H4 (cell line): ENCODE measurements around the gene TOGARAM1. TPM values are rescaled to one million over a fixed set of nuclear protein-coding genes. Genes with fewer than 3 reads are reported as not detected.

Experiments
- DNase-seq: peaks from one replicate; pipeline ENCODE4 v3.0.0-alpha.2; 2015; ENCODE audit warnings: low spot score
- total RNA-seq: library from RNA; depleted of rRNA; stranded (reverse); fragments of >200 nt; shearing (Covaris generic); gene quantifications from 2 replicates; pipeline ENCODE4 v1.2.3, GENCODE V29; 2014; rRNA removed

The TOGARAM1 gene
- total RNA-seq, 1 experiment from 2014 or later: 8.2 TPM

GRCh38 chr14:45094275-45094674 lies 132.3 kb downstream of the TOGARAM1 start:
- no peak for DNase-seq

- no peak for DNase-seq
Observed at GRCh38 chr14:45095143-45095542, 133.2 kb downstream of the TOGARAM1 start.

DNA sequence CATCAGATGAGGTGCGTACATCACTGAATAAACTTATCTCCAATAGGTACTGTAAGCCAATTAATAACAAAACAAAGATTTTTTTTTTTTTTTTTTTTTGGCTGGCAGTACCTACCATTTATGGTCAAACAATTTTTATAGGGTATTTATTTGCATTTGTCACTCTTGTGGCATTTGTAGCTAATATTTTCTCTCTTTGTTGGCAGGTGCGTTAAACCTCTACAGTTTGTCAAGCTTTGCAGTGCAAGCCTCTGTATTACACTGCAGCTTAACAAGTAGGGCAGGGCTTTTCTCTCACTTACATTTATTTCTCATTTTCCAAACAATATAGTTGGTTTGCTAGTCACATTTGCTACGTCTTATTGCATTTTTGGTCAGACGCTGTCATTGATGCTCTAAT lies 134.2 kb downstream of the TOGARAM1 start:
- DNase-seq: no peak

- no peak for DNase-seq
Observed at GRCh38 chr14:45103806-45104205, 141.8 kb downstream of the TOGARAM1 start.

- DNase-seq: no peak
Observed at GRCh38 chr14:45104561-45104960, 142.6 kb downstream of the TOGARAM1 start.

- DNase-seq: no peak
Observed at GRCh38 chr14:45112896-45113781, 151.1 kb downstream of the TOGARAM1 start.

DNA sequence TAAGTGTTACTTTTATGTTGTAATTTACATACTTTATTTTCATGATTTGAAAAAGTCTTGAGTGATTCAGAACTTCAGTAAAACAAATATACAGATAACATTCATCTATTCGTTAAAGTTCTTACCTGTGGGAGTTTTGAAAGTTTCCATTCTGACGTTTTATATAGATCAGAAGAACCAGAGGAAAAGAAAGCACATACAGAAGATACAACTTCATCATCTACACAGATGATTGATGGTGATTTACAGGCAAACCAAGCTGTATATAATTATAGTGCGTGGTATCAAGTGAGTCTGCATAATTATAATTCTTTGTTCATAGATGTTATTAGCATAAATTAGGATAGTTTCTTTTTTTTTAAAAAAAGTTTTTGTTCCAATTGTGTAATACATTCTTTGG lies 152.3 kb downstream of the TOGARAM1 start:
- DNase-seq: no peak

- no peak for DNase-seq
Observed at GRCh38 chr14:45118594-45118993, 156.6 kb downstream of the TOGARAM1 start.

DNA sequence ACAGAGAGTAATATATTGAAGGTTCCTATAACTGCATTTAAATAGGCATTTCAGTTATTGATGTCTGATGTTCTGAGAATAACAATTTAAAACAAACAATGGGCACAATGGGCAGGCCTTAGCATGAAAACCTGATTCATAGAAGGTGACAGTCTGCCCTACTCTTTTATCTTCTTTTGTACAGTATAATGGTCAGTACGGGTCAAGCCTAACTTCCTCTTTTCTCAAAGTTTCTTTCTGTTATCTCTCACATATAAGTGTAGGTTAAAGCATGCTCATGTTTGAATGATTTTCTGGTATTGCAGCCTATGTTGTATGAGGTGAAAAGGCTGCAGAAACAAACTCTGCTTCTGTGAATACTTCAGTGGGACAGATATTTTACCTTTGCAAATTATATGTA lies 158.1 kb downstream of the TOGARAM1 start:
- no peak for DNase-seq

- no peak for DNase-seq
Observed at GRCh38 chr14:45123271-45123670, 161.3 kb downstream of the TOGARAM1 start.

Other genes starting within 250 kb of the TOGARAM1 start
- 2.6 and 4.5 TPM in 2 replicates for gene KLHL28, start 243 bp upstream of the TOGARAM1 start, total RNA-seq
- 11.5 and 13.7 TPM in 2 replicates for gene PRPF39, start 121.9 kb downstream of the TOGARAM1 start, total RNA-seq
- 48.5 and 65.8 TPM in 2 replicates for gene FKBP3, start 172.3 kb downstream of the TOGARAM1 start, total RNA-seq
- gene FANCM, start 173.7 kb downstream of the TOGARAM1 start, total RNA-seq: 4.6 and 5.9 TPM in 2 replicates